HepG2 (cell line): ENCODE measurements around the gene TMEM98. TPM values are rescaled to one million over a fixed set of nuclear protein-coding genes. Genes with fewer than 3 reads are reported as not detected.

Experiments
- CEBPB ChIP-seq: IDR thresholded peaks from 2 replicates; pipeline ENCODE4 v1.6.1; 2011; ENCODE audit warnings: low read depth, low read length, improper control_type of control experiment, borderline replicate concordance
- CEBPG ChIP-seq: IDR thresholded peaks from 2 replicates; pipeline ENCODE4 v1.6.1; 2016
- FOXJ3 ChIP-seq: sonication (generic); formaldehyde crosslinking; IDR thresholded peaks from 2 replicates; pipeline ENCODE4 v1.4.0; 2020; ENCODE audit warnings: missing genetic modification reagents, mild to moderate bottlenecking, borderline replicate concordance
- FOXM1 ChIP-seq: sonication (generic); formaldehyde crosslinking; IDR thresholded peaks from 2 replicates; pipeline ENCODE4 v1.5.0; 2020; ENCODE audit warnings: missing genetic modification reagents
- HES4 ChIP-seq: sonication (generic); formaldehyde crosslinking; IDR thresholded peaks from 2 replicates; pipeline ENCODE4 v1.9.0; 2021; ENCODE audit warnings: mild to moderate bottlenecking, missing genetic modification reagents, borderline replicate concordance
- HNRNPUL1 ChIP-seq: fragments of 200-400 bp; formaldehyde crosslinking; IDR thresholded peaks from 2 replicates; pipeline ENCODE4 v1.6.1; 2017; ENCODE audit warnings: low read depth, mild to moderate bottlenecking, low read length, moderate library complexity
- MEIS1 ChIP-seq: sonication (generic); formaldehyde crosslinking; IDR thresholded peaks from 2 replicates; pipeline ENCODE4 v1.9.0; 2021; ENCODE audit warnings: mild to moderate bottlenecking, missing genetic modification reagents, moderate library complexity, borderline replicate concordance
- MLLT10 ChIP-seq: sonication (generic); formaldehyde crosslinking; IDR thresholded peaks from 2 replicates; pipeline ENCODE4 v1.4.0; 2020; ENCODE audit warnings: missing genetic modification reagents
- MTA3 ChIP-seq: sonication (generic); formaldehyde crosslinking; IDR thresholded peaks from 2 replicates; pipeline ENCODE4 v1.4.0; 2020; ENCODE audit warnings: missing genetic modification reagents
- MTERF4 ChIP-seq: sonication (generic); formaldehyde crosslinking; IDR thresholded peaks from 2 replicates; pipeline ENCODE4 v1.8.0; 2023; ENCODE audit warnings: mild to moderate bottlenecking, missing genetic modification reagents
- MXI1 ChIP-seq: IDR thresholded peaks from 3 replicates; pipeline ENCODE4 v1.6.1; 2012; ENCODE audit warnings: low read depth, low read length, inconsistent platforms, borderline replicate concordance
- TARDBP ChIP-seq: sonication (generic); formaldehyde crosslinking; IDR thresholded peaks from 2 replicates; pipeline ENCODE4 v1.8.0; 2022; ENCODE audit warnings: mild to moderate bottlenecking, missing genetic modification reagents
- TOE1 ChIP-seq: sonication (generic); formaldehyde crosslinking; IDR thresholded peaks from 2 replicates; pipeline ENCODE4 v1.4.0; 2020; ENCODE audit warnings: mild to moderate bottlenecking, missing genetic modification reagents
- ZNF326 ChIP-seq: sonication (generic); formaldehyde crosslinking; IDR thresholded peaks from 2 replicates; pipeline ENCODE4 v1.4.0; 2020; ENCODE audit warnings: missing genetic modification reagents, borderline replicate concordance
- ZNF451 ChIP-seq: sonication (generic); formaldehyde crosslinking; IDR thresholded peaks from 2 replicates; pipeline ENCODE4 v1.5.0; 2020; ENCODE audit warnings: mild to moderate bottlenecking, missing genetic modification reagents
- ZNF839 ChIP-seq: sonication (generic); formaldehyde crosslinking; IDR thresholded peaks from 2 replicates; pipeline ENCODE4 v1.4.0; 2020; ENCODE audit warnings: missing genetic modification reagents, mild to moderate bottlenecking, borderline replicate concordance
- polyA plus RNA-seq, 8 experiments: library from polyadenylated mRNA; depleted of rRNA in 3 of 8; stranded (reverse) in 7 of 8; unstranded in 1 of 8; fragments of >200 nt; fragmentation: Illumina TruSeq in 4 of 8; extraction: Trizol in 4 of 8; gene quantifications; 2 replicates each; pipeline versions ENCODE4 v1.2.1 to v1.2.3, GENCODE V29; 2011 to 2016; ENCODE audit warnings: low read depth in 4 of 8, missing spikeins in 1 of 8, mixed read lengths in 1 of 8; ENCODE audit not compliant: insufficient read depth in 1 of 8
- total RNA-seq, 5 experiments: library from RNA; depleted of rRNA; stranded (reverse); fragments of >200 nt; fragmentation: Illumina TruSeq; extraction: Trizol; gene quantifications; 2 replicates each; pipeline ENCODE4 v1.2.3, GENCODE V29; 2016; ENCODE audit warnings: low read depth in 1 of 5
- TF ChIP-seq, protein P1 (sequence below): sonication (generic); formaldehyde crosslinking; IDR thresholded peaks from 2 replicates; pipeline ENCODE4 v1.9.0; 2022; ENCODE audit warnings: missing genetic modification reagents, mild to moderate bottlenecking, borderline replicate concordance
- TF ChIP-seq, protein P2 (sequence below), 2 experiments: sonication (generic) in 1 of 2; formaldehyde crosslinking in 1 of 2; IDR thresholded peaks; 2 replicates each; pipeline versions ENCODE4 v1.6.1 to v1.9.0; 2014 to 2022; ENCODE audit warnings: antibody characterized with exemption in 1 of 2, borderline replicate concordance in 1 of 2, inconsistent platforms in 1 of 2, low read depth in 1 of 2, missing genetic modification reagents in 1 of 2
- TF ChIP-seq, protein P3 (sequence below): sonication (generic); formaldehyde crosslinking; IDR thresholded peaks from 2 replicates; pipeline ENCODE4 v1.5.0; 2020; ENCODE audit warnings: missing genetic modification reagents

The TMEM98 gene
- total and polyA plus RNA-seq, 2 of the 13 experiments (the other 11 are each of a cell fraction or from before 2014, with no cell fraction given): 103 to 175 TPM

DNA sequence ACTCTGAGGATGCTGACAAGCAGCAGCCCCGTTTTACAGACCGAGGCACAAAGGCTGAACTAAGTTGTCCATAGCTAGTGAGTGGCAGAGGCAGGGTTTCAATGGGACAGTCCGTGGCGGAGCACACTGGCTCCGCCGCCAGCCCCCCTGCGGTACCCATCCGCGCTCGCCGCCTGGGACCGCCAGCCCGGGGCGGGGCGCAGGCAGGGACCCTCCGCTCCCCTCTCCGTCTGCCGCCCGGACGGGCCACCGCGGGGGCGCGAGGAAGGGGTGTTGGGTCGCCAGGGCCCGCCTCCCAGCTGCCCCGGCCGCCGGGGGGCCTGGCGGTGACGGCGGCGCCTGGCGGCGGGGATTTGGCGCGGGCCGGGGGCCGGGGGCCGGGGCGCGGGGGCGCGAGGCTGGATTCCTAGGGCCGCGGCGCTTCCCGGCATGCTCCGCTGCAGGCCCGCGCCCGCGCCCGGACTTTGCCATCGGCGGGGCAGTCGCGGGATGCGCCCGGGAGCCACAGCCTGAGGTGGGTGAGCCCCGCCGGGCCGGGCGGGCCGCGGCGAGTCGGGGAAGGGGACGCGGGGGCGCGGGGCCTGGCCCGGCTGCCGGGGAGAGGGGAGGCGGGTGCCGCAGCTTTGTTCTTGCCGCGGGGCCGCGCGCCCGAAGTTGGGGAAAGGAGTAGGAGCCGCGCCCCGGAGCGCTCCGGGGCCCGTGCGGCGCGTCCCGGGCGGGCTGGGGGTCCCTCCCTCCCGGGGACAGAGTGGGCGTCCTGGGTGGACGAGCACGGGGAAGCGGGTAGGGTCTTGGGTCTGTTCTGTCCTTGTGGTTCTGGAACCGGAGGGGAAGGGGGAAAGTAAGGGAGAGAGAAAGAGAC is at the start of gene TMEM98 (continued):
- TF ChIP-seq CEBPG (CRISPR knock-in tag) (no peak), MXI1 (no peak), ZNF451 (peak; percentile 42; the same call in 1 of the 2 replicates), TOE1 (CRISPR knock-in tag) (no peak), ZNF326 (CRISPR knock-in tag) (no peak), CEBPB (no peak), FOXM1 (CRISPR knock-in tag) (no peak), MEIS1 (no peak), MLLT10 (CRISPR knock-in tag) (no peak), MTA3 (CRISPR knock-in tag) (no peak), ZNF839 (CRISPR knock-in tag) (no peak), HNRNPUL1 (no peak), MTERF4 (CRISPR knock-in tag) (no peak), HES4 (CRISPR knock-in tag) (0 out of 2 replicates have a peak, but pooled peaks have one; percentile 6), TARDBP (CRISPR knock-in tag) (no peak), FOXJ3 (CRISPR knock-in tag) (no peak)
- TF ChIP-seq, protein P1, sequence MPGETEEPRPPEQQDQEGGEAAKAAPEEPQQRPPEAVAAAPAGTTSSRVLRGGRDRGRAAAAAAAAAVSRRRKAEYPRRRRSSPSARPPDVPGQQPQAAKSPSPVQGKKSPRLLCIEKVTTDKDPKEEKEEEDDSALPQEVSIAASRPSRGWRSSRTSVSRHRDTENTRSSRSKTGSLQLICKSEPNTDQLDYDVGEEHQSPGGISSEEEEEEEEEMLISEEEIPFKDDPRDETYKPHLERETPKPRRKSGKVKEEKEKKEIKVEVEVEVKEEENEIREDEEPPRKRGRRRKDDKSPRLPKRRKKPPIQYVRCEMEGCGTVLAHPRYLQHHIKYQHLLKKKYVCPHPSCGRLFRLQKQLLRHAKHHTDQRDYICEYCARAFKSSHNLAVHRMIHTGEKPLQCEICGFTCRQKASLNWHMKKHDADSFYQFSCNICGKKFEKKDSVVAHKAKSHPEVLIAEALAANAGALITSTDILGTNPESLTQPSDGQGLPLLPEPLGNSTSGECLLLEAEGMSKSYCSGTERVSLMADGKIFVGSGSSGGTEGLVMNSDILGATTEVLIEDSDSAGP: peak; percentile 27; the same call in 1 of the 2 replicates
- TF ChIP-seq, protein P2, sequence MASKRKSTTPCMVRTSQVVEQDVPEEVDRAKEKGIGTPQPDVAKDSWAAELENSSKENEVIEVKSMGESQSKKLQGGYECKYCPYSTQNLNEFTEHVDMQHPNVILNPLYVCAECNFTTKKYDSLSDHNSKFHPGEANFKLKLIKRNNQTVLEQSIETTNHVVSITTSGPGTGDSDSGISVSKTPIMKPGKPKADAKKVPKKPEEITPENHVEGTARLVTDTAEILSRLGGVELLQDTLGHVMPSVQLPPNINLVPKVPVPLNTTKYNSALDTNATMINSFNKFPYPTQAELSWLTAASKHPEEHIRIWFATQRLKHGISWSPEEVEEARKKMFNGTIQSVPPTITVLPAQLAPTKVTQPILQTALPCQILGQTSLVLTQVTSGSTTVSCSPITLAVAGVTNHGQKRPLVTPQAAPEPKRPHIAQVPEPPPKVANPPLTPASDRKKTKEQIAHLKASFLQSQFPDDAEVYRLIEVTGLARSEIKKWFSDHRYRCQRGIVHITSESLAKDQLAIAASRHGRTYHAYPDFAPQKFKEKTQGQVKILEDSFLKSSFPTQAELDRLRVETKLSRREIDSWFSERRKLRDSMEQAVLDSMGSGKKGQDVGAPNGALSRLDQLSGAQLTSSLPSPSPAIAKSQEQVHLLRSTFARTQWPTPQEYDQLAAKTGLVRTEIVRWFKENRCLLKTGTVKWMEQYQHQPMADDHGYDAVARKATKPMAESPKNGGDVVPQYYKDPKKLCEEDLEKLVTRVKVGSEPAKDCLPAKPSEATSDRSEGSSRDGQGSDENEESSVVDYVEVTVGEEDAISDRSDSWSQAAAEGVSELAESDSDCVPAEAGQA (IDR thresholded peaks at IDR 0.05; ENCODE audit: low read depth): no peak
- TF ChIP-seq, protein P2 (CRISPR knock-in tag; IDR thresholded peaks at IDR 0.05; ENCODE audit: borderline replicate concordance): no peak
- TF ChIP-seq, protein P3, sequence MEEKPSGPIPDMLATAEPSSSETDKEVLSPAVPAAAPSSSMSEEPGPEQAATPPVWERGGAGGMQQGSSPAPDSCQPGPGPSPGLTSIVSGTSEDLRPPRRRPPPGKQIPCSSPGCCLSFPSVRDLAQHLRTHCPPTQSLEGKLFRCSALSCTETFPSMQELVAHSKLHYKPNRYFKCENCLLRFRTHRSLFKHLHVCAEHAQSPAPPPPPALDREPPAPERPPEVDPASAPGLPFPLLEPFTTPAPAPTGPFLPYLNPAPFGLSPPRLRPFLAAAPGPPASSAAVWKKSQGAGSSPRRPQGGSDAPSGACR (CRISPR knock-in tag): 0 out of 2 replicates have a peak, but pooled peaks have one; percentile 38
